ENCODE measurements around the gene IQSEC2.

Gene IQSEC2

DNA sequence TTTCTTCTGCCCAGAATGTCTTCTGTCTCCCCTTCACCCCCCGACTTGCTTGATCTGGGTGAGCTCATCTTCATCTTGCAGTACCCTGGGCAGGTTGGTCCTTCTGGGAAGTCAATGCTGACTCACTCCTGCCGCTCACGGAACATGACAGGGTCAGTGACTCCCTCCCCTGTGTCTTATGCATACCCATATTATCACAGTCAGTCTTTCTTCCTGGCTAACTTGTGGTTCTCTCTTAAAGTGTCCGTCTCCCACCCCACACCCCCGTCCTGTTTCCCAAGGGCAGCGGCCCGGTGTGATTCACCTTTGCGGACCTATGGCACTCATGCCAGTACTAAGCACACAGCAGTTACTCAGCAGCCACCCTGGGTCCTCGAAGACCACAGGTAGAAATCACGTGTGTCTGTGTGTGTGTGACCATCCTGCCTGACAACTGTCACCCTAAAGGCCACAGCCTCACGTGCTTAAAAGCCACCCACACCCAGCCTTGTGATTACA, 17.7 kb downstream of the IQSEC2 start:
- Histone ChIP-seq H3K9me3 (ENCODE audit: control insufficient read depth, insufficient read depth, low read depth, low read length) (no peaks in the 10 kb centered on the region), H3K27ac (ENCODE audit: extremely low read depth, low read depth, low read length) (no peak overlapping the region), H3K4me1 (ENCODE audit: control insufficient read depth, insufficient read depth, low read length) (peaks cover 2% of the 10 kb centered on the region; the same call in 1 of the 2 replicates), H3K36me3 (ENCODE audit: control insufficient read depth in 2 of 2, insufficient read depth in 1 of 2, low read length in 2 of 2) (no peaks in the 10 kb centered on the region), H3K4me3 (ENCODE audit: low read depth, low read length) (no peak overlapping the region)
- peak; percentile 45; the same call in 1 of the 2 replicates for TF ChIP-seq ZFP3 (tag by site-specific recombination; IDR thresholded peaks at IDR 0.05; ENCODE audit: low read depth)
- TF ChIP-seq GLIS2 (tag by site-specific recombination; IDR thresholded peaks at IDR 0.05): peak; percentile 28; the same call in 1 of the 2 replicates
- 0 out of 2 replicates have a peak, but pooled peaks have one; percentile 40 for TF ChIP-seq ZNF629 (tag by site-specific recombination; IDR thresholded peaks at IDR 0.05)
- peak; percentile 44 for TF ChIP-seq ZNF398 (tag by site-specific recombination; IDR thresholded peaks at IDR 0.05)
- peak; percentile 88 for TF ChIP-seq ZNF600 (tag by site-specific recombination; IDR thresholded peaks at IDR 0.05)
- TF ChIP-seq GLIS1 (tag by site-specific recombination; IDR thresholded peaks at IDR 0.05): peak; percentile 30; the same call in 1 of the 2 replicates
- TF ChIP-seq SCRT2 (tag by site-specific recombination; IDR thresholded peaks at IDR 0.05): no peak
- no peak for TF ChIP-seq ZNF791 (tag by site-specific recombination; IDR thresholded peaks at IDR 0.05)
- peak; percentile 66 for TF ChIP-seq PRDM10 (tag by site-specific recombination; IDR thresholded peaks at IDR 0.05)
- TF ChIP-seq, protein P1, sequence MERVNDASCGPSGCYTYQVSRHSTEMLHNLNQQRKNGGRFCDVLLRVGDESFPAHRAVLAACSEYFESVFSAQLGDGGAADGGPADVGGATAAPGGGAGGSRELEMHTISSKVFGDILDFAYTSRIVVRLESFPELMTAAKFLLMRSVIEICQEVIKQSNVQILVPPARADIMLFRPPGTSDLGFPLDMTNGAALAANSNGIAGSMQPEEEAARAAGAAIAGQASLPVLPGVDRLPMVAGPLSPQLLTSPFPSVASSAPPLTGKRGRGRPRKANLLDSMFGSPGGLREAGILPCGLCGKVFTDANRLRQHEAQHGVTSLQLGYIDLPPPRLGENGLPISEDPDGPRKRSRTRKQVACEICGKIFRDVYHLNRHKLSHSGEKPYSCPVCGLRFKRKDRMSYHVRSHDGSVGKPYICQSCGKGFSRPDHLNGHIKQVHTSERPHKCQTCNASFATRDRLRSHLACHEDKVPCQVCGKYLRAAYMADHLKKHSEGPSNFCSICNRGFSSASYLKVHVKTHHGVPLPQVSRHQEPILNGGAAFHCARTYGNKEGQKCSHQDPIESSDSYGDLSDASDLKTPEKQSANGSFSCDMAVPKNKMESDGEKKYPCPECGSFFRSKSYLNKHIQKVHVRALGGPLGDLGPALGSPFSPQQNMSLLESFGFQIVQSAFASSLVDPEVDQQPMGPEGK (tag by site-specific recombination; IDR thresholded peaks at IDR 0.05): peak; percentile 64
- TF ChIP-seq AEBP2 (tag by site-specific recombination; IDR thresholded peaks at IDR 0.05; ENCODE audit: borderline replicate concordance): no peak
- 0 out of 2 replicates have a peak, but pooled peaks have one; percentile 21 for TF ChIP-seq INSM2 (tag by site-specific recombination; IDR thresholded peaks at IDR 0.05)
- POLR2A ChIA-PET: interaction anchor here (1.0 to 2.2 kb wide), 2 partner anchors 11 to 18 kb away, joined by 4 to 11 read pairs; partner anchors contain the start of gene IQSEC2
- CTCF ChIA-PET: interaction anchor here (0.9 to 3.1 kb wide), 6 partner anchors 9 to 182 kb away, joined by 3 to 15 read pairs (median 4); no protein-coding TSS in a partner anchor
